ENCODE results near the gene ZNF618.

The ZNF618 gene

GRCh38 chr9:114048533-114049415 lies 172.7 kb downstream of the ZNF618 start:
- no peak for DNase-seq (ENCODE audit: low read depth)
- no peak overlapping the region for H3K4me3 ChIP-seq (ENCODE audit: low read length)
- TF ChIP-seq CTCF (IDR thresholded peaks at IDR 0.05; ENCODE audit: insufficient read depth, low read depth, low read length, missing control alignments): no peak

GRCh38 chr9:114049441-114050225 lies 173.5 kb downstream of the ZNF618 start:
- no peak for TF ChIP-seq CTCF (IDR thresholded peaks at IDR 0.05; ENCODE audit: insufficient read depth, low read depth, low read length, missing control alignments)
- DNase-seq (ENCODE audit: low read depth): no peak
- H3K4me3 ChIP-seq (ENCODE audit: low read length): no peak overlapping the region

- no peak for TF ChIP-seq CTCF (IDR thresholded peaks at IDR 0.05; ENCODE audit: insufficient read depth, low read depth, low read length, missing control alignments)
- no peak overlapping the region for H3K4me3 ChIP-seq (ENCODE audit: low read length)
- DNase-seq (ENCODE audit: low read depth): no peak
Observed at GRCh38 chr9:114050226-114050568, 174.1 kb downstream of the ZNF618 start.

GRCh38 chr9:114050646-114051045 lies 174.5 kb downstream of the ZNF618 start:
- DNase-seq (ENCODE audit: low read depth): no peak
- no peak for TF ChIP-seq CTCF (IDR thresholded peaks at IDR 0.05; ENCODE audit: insufficient read depth, low read depth, low read length, missing control alignments)
- no peak overlapping the region for H3K4me3 ChIP-seq (ENCODE audit: low read length)

GRCh38 chr9:114051281-114051680 lies 175.2 kb downstream of the ZNF618 start:
- no peak for DNase-seq (ENCODE audit: low read depth)
- no peak overlapping the region for H3K4me3 ChIP-seq (ENCODE audit: low read length)
- no peak for TF ChIP-seq CTCF (IDR thresholded peaks at IDR 0.05; ENCODE audit: insufficient read depth, low read depth, low read length, missing control alignments)

- H3K4me3 ChIP-seq (ENCODE audit: low read length): no peak overlapping the region
- no peak for TF ChIP-seq CTCF (IDR thresholded peaks at IDR 0.05; ENCODE audit: insufficient read depth, low read depth, low read length, missing control alignments)
- no peak for DNase-seq (ENCODE audit: low read depth)
Observed at GRCh38 chr9:114051706-114052105, 175.6 kb downstream of the ZNF618 start.

All from epithelial cell of esophagus (primary cell).